Islet of Langerhans (tissue), 1 donor: Measurements from ENCODE around the gene SLC25A30.

Experiments used
- FAIRE-seq: peaks from one replicate; lab custom pipeline; 2011; peaks lifted over from hg19 to GRCh38; lab: Jason Lieb, UNC

The SLC25A30 gene

GRCh38 chr13:45417790-45418534 is at the start of gene SLC25A30:
Gene SLC25A30 (minus strand): TSS chr13:45418373. CDS start chr13:45411425, 6,948 bp downstream.
- FAIRE-seq: no peak

GRCh38 chr13:45466359-45466758 is 48.2 kb upstream of the SLC25A30 start:
- no peak for FAIRE-seq

GRCh38 chr13:45464687-45465453 is 46.7 kb upstream of the SLC25A30 start, which contains the start of gene COG3:
Gene COG3 (plus strand): TSS chr13:45464939. CDS start chr13:45465037, 98 bp downstream.
- FAIRE-seq: peak; percentile 96

GRCh38 chr13:45464141-45464686 is 46.0 kb upstream of the SLC25A30 start:
- no peak for FAIRE-seq

GRCh38 chr13:45456196-45456972 is 38.2 kb upstream of the SLC25A30 start:
- no peak for FAIRE-seq

- no peak for FAIRE-seq
Measured at GRCh38 chr13:45454204-45454603, 36.0 kb upstream of the SLC25A30 start.

- no peak for FAIRE-seq
Measured at GRCh38 chr13:45451282-45451681, 33.1 kb upstream of the SLC25A30 start.

- no peak for FAIRE-seq
Measured at GRCh38 chr13:45448965-45449559, 30.9 kb upstream of the SLC25A30 start.

GRCh38 chr13:45447050-45447661 is 29.0 kb upstream of the SLC25A30 start:
- no peak for FAIRE-seq

GRCh38 chr13:45446181-45446580 is 28.0 kb upstream of the SLC25A30 start:
- no peak for FAIRE-seq

GRCh38 chr13:45445053-45445452 is 26.9 kb upstream of the SLC25A30 start:
- FAIRE-seq: no peak

GRCh38 chr13:45441633-45442032 is 23.5 kb upstream of the SLC25A30 start:
- no peak for FAIRE-seq

GRCh38 chr13:45439781-45440462 is 21.7 kb upstream of the SLC25A30 start:
- no peak for FAIRE-seq

- FAIRE-seq: no peak
Measured at GRCh38 chr13:45439008-45439407, 20.8 kb upstream of the SLC25A30 start.

- FAIRE-seq: no peak
Measured at GRCh38 chr13:45437947-45438346, 19.8 kb upstream of the SLC25A30 start.

- FAIRE-seq: no peak
Measured at GRCh38 chr13:45436953-45437352, 18.8 kb upstream of the SLC25A30 start.

GRCh38 chr13:45436332-45436731 is 18.2 kb upstream of the SLC25A30 start:
- FAIRE-seq: no peak

- FAIRE-seq: no peak
Measured at GRCh38 chr13:45434556-45435371, 16.6 kb upstream of the SLC25A30 start.

GRCh38 chr13:45433381-45433790 is 15.2 kb upstream of the SLC25A30 start:
- FAIRE-seq: no peak
